ENCODE data around the gene OSM.

OSM gene

DNA sequence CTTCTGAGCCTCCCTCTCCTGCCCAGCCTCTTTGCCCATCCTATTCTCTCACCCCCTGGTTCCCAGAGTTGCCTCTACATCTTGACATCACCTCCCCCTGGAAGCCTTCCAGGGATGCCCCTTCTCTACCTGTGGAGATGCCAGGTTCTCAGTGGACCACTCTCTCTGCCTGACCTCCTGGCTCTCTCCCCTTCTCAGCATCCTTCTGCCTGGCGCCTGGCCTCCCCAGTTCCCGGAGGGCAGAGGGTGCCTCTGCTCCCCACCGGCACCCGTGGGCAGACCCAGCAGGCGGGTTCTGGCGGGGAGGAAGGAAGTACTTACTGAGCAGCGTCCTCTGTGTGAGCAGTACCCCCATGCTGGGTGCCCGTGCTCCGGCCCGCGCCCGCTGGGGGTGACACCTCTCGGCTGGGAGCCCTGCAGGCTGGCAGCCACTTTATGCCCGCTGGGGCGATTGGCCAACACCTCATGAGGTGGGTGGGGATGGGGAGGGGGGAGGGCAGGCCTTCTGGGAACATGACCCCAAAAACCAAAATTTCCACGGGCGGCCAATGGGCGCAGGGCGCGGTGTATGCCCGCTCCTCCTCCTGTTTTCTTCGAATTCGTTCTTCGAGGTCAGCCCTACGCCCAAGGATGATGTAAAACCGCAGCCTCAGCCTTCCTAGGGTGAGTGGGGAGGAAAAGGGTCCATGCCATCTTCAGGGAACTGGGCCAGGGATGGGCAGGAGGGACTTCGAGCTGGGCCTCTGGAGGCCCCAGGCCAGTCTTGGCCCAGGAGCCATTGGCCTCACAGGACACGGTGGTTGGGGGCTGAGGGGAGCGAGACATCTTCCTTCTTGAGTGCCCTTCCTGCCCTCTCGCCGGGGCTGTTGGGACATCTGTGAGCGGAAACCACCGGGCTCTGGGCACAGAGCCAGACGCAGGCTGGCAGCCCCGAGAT is at the start of gene OSM:
TSS of gene OSM (minus strand) at position 407 of the 937 bp plus-strand sequence. CDS start at position 355, 52 bp downstream.
- no peak for DNase-seq

DNA sequence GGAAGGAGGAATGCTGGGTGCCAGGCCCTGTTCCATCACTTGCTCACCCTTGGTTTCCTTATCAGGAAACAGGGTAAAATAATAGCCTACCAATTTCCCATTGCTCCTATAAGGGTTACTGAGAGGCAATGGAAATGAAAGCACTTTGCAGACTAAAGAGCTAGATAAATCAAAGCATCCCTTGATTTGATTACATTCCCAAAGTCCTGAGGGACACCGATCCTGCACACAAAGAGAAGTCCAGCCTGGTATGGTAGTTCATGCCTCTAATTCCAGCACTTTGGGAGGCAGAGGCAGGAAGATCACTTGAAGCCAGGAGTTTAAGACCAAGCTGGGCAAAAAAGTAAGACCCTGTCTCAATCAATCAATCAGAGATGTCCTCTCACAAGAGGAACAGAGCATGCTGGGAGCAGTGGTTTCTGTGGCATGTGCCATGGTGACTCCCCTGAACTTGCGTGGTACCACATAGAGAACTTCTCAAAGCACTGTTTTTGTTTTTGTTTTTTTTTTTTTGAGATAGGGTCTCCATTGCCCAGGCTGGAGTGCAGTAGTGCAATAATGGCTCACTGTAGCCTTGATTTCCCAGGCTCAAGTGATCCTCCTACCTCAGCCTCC is 49.4 kb upstream of the OSM start:
- no peak for DNase-seq

DNA sequence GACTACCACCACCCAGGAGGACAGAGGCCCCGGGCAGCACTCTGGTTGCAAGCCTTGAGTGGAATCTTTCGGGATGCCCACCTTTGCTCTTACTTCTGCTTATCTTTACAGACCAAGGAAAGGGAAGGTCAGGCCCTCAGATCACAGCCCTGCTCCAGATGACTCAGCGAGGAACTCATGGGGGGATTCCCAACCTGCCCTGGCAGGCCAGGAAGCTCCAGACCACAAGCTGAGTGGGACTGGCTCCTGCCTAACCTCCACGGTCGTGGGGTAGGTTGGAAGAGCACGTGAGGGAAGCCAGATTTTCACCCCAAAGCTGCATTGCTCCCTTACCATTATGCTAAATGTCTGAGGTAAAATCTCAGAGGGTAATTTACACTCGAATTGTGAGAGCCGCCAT is 48.3 kb upstream of the OSM start:
- no peak for DNase-seq

DNA sequence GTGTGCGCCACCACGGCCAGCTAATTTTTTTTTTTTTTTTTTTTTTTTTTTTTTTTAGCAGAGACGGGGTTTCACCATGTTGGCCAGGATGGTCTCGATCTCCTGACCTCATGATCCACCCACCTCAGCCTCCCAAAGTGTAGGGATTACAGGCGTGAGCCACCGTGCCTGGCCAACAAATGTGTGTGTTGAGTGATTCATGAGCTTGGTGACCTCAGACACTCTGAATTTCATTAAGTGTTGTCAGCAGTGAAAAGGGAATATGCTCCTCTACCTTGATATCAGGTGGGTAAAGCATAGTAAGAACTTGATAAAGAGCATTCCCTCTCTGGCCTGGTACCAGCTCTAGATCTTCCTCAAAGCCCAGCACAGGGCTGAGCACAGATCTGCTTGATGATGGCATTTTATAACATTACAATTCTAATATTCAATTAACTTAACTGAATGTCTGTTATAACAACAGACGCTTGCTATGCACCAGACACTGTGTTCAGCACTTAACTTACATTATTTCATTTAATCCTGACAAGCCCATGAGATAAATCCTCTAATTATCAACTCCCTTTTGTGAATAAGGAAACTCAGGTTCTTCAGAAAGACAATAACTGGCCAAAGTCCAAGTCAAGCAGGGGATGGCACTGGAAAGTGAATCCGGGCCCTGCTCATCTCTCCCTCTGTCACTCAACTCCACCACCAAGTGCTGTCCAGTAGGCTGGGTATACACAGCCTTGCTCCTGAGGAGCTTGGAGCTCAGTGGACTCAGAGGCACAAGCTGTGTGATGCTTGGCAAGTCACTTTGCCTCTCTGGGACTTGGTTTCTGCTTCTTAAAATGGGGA is 47.1 kb upstream of the OSM start:
- no peak for DNase-seq

DNA sequence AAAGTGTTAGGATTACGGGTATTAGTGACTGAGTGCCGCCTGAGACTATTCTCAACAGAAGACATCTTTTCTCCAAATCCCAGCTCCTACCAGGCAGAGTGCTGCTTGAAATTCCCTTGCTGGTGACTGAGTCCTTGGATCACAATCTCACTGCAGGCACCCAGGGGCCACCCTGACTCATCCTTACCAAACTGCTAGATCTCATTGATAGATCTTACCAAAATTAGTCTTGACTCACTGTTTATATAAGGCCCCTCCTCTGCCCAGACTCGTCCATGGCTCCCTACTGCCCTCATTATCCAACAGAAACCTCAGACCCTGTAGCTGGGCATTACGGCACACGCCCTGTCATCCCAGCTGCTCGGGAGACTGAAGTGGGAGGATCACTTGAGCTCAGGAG is 45.4 kb upstream of the OSM start:
- DNase-seq: no peak

DNA sequence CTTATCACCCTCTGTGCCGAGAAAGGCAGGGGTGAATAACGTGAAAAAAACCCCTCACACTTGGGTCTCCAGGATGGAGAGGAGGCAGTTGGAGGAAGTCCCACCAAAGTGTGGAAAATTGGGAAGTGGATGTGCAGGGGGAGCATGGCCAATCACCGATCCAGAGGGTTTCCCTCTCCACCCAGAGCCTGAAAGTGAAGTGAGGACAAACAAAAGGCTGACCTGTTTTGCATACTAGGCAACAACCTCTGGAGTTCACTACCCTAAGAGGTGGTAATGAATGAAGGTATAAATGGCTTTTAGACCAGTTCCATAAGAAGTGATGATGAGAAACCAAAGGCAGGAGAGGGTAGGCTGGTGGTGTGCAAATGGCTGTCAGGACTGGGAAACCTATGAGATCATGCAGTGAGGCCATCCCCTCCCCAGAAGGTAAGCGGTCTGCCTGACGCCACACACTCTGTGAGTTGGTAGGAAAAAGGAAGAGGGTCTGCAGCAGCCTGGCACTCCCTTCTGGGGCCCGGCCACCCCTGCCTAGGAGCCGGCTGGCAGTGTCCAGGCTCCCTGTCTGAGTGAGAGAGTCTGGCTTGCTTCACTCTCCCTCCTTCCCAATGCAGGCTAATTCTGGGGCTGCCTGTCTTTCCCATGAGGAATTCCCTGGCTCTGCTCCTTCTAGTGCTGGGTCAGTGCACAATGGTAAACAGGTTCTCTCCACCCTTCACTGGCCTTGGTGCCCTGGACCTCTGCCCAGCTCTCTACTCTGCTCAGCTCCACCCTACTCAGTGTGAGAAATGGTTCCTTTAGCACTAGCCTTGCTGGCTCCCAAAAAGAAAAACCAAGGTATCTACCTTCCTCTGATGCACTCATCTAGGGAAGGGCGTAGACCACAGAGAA is 44.5 kb upstream of the OSM start:
- no peak for DNase-seq

DNA sequence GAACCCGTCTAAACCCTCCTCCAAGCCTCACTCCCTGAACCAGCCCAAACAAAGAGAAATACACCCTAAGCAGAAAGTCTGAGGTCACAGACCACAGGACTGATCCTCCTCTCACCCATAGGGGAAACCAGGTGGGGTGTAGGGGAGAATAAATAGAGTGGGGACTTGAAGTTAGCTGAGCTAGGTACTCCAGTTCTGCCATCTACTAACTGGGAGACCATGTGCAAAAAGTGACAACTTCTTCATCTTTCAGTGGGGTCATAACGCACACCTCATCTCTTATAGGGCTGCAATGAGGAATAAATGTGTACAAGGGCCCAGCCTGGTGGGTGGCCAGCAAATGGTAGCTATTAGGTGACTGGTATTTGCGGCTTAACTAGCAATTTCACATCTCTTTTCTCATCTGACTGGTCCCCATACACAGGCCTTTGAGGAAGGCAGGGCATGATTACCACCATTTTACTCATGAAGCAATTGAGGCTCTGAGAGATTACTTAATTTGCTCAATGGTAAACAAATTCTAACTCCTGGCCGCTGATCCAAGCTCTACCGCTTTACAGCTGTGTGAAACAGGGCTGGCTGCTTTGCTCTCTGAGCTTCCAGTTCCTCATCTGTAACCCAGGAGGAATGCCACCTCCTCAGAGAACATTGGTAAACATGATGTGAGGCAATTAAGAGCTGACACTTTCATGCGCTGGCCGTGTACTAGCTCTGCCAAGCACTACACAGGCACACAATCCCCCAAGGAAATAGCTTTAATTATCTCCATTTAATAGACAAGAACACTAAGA is 43.5 kb upstream of the OSM start:
- no peak for DNase-seq

DNA sequence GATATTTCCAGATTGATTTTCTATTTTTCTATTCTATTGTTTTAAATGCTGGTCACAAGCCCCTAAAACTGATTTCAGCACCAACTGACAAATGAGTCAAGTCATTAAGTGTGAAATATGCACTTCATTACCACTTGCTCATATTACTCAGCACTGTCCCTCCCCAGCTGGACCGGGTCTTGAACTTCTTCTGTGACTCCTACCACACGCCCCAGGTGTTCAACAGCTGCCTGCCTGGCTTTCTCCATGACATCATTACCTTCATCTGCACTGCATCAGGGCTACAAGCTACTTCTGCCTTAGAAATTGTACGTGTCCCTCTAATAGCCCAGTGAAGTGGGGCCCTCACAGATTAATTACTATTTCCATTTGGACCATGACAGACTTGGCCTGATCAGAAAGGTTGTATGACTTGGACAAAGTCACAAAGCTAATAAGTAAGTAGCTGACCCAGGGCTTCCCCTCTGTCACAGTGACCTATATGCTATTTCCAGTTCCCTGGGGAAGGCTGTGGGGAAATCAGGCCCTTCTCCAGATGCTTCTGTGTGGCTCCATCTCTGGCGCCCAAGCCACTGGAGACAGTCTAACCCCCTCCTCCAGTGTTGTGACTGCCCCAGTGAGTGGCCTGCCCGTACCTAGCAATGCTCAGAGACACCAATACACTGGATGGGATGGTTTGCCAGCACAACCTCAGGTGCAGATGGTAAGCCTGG is 42.0 kb upstream of the OSM start:
- no peak for DNase-seq

DNA sequence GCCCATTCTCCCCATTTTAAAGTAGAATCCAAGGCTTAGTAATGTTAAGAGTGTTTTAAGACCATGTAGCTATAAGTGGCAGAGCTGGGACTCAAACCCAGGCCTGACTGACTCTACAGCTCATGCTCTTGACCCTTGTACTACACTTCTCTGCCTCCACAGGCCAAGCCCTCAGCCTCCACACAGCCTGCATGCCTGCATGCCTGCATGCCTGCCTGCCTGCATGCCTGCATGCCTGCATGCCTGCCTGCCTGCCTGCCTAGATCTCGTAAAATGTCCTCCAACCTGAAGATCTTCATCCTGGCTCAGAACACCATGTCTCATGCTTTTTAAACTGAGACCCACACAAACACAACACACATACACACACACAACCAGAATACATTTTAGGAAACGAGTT is 41.4 kb upstream of the OSM start:
- DNase-seq: no peak

DNA sequence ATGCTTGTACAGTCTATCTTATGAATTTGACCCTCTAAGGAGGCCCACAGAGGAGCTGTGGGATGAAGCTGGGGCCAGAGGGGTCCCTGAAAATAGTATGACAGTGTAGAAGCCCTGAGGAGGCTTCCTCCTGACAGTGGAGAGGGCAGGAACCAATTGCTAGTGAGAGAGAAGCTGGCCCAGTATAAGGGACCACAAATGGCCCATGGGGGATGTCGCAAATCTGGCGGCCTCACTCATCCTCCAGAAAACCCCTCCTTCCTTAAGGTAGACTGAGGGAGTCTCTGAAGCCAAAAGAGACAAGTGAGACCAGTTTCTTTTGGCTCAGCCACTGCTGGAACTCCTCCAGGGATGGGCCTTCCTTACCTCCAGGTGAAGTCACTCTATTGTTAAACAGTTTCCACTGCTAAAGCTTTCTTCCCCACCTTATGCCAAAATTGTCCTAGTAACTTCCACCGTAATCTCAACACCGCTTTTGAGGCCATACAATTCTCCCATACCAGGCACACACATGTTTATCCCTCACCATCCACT is 40.5 kb upstream of the OSM start:
- DNase-seq: no peak

DNA sequence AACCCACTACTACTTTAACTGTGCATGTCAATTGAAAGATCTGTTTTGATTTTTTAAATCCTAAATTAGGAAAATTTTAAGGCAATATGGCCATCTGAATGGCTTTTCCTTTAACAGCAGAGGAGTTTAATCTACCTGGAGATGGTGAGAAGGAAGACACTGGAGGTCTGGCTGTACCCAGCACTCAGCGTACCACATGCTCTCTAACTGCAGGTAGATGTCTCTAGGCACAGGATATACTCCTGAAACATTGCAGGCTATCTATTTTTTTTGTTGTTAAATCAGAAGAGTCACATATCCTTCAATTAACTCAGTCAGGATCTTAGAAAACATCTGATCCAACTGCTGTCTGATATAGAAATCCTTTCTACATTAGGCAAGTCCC is 40.0 kb upstream of the OSM start:
- no peak for DNase-seq

DNA sequence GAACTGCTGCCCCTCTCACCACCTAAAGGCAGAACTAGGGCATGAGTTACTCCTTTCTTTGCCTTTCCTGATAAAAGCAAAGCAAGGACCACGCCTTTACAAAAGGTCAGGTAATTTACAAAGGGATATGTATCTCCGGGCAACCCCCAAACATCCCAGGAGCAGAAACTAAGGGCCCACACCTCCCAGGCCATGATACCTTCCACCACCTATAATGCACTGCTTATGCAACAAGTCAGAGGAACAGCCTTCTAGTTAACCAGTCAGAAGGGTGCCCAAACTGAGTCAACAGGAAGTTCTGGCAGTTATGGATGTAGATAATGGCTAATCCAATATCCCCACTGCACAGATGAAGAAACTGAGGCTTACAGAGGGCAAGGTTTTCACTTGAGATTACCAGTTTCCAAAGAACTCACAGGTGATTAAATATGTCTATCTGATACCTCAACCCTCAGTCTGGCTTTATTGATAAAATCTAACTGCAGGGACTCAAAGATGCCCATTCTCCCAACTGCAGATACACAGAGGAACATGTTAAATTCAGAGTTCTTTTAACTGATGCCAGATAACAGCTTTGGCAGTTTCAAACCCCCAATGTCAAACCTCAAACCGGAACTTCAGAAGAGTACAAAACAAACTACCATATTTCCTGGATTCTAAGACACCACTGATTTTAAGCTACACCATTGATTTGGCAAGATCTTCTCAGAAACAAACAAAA is 39.4 kb upstream of the OSM start:
- DNase-seq: no peak

DNA sequence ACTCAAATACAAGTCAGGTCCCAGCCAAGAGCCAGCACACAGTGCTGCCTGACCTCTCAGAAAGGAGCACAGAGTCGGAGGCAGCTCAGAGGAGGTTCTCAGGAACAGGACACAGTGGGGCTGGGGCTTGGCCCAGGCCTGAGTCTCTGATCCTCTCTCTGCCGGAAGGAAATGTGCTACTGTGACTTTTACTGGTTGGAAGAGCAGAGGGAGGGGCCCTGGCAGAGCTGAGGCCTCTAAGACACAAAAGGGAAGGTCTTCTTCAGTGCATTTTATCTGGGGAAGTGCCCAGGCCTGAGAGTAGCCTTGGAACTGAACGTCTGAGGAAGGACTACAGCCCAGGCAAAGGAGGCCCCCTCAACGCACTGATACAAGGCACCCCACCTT is 38.9 kb upstream of the OSM start:
- DNase-seq: peak; percentile 55

DNA sequence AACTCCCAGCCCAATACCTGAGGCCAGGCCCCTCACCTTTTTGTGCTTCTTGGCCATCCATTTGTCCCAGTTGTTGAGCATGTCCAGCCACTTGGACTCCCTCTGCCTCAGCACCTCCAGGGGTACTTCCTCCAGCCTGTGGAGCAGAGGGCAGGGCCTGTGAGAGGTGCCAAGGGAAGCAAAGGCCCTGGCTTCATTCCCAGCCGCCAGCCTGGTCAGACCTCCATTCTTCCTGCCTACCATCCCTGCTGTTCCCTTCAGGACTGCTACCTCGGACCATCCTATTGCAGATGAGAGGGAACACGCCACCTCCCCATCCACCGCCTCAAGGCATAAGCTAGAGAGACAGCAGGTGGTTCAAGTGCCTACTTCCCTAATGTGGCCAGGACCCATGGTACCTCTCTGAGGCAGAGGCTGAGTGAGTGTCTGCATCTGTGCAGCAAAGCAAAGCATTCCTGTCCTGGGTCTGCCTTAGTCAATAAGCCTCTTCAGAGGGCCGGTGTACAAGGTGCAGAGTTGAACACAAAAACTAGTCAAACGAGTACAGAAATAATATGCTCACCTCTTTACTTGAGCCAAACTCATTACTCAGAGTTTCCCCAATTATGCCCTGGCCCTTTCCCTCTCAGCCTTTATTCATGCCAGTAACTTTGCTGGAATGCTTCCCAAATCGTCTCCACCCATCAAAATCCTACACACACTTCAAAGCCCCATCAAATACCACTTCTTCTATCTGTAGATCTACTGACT is 38.0 kb upstream of the OSM start:
- no peak for DNase-seq

DNA sequence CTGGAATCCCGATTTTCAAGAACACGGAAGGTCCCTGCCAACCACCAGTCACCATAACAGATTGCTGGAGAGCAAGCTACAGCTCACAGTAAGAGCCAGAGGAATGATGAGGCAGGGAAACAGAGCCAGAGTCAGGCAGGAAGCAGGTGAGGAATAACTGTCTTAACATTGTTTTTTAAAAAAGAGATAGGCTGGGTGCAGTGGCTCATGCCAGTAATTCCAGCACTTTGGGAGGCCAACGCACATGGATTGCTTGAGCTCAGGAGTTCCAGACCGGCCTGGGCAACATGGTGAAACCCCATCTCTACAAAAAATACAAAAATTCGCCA is 36.1 kb upstream of the OSM start:
- DNase-seq: no peak

DNA sequence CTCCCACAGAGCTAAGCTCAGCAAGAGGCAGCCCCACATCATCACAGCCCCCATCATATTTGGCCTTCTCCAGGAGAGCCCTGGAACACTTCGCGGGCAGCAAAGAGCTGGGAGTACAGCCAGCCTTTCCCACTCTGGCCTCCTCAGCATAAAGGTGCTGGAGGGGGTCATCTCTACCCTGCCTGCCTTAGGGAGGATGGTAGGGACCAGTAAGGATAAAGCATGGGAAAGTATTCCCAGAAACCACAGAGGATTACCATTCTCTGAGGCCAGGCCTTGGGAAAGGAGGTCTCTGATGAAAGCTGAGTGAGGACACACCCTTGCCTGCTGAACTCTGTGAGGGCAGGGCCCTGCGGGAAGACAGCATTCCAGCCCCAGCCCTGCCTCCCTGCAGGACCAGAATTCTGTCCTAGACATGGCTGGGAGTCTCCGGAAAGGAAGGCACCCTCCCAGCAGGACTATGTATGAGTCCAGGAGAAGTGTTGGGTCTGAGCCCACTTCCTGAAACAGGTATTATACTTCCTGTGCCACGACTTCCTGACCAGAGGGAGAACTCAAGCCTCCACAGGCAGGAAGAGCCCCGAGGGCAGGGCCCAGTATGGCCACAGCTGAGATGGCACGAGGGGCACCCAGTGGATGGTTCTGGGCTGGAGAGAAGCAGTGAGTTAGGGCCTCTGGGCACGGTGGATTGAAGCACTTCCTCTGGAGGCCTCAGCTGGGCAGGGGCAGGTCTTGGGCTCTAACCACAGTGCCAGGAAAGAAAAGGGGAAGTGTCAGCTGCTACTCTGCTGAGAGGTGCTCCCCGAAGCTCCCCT is 35.6 kb upstream of the OSM start:
- no peak for DNase-seq

DNA sequence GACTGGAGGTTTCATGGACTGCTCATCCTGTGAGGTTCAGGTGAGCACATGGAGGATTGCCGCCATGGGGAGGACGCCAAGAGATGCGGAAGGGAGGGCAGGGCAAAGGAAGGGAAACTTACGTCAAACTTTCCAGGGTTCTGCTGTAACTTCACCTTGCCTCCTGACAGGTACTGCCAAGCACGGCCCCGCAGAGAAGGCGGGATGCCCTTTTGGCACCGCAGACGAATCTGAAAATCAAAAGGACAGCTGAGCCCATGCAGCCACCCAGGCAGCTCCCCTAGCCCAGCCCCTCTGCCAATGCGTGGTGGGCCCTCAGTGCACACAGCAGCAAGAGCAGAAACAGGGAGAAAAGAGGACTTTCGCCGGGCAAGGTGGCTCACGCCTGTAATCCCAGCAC is 32.7 kb upstream of the OSM start:
- no peak for DNase-seq

DNA sequence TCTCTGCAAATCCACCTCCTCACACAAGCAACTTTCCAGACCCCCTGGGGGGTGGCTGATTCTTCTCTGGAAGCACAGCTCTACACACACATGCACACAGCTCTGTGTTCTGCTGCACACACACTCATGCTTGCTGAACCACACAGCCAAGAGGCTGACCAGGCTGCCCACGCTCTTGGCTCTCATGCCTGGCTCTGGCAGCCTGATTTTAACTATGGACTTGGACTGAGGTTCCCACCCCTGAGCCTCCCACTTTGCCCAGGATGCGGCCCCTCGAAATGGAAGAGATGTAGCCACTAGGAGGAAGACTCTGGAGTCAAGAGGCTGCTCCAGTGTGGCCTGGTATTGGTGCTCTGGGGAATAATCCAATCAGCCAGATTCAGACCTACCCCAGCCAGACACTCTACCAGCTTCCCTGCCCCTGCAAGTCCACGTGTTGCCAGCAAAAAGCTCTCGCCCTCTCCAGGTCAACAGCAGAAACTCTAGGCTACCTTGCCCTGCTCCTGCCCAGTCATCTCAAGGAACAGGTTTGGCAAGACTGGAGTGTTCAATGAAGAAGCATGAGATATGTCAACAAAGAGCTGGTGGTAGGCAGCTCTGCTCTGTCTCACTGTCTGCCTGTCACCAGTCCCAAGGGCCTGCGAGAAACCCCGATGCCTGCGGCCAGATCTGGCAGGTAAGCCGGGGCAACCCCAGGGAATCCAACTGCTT is 31.5 kb upstream of the OSM start:
- DNase-seq: no peak

Measured in left hindlimb (tissue), 1 donor.